H9 (cell line): ENCODE measurements around the gene STARD3. TPM values are rescaled to one million over a fixed set of nuclear protein-coding genes. Genes with fewer than 3 reads are reported as not detected.

Experiments
- DNase-seq: peaks from one replicate; pipeline ENCODE4 v3.0.0-alpha.2; 2017
- H2AFZ ChIP-seq: one replicate; pipeline ENCODE4 v1.6.1; 2013; ENCODE audit warnings: mild to moderate bottlenecking, low read length, control low read depth, moderate library complexity
- H2AK5ac ChIP-seq: 2 replicates; pipeline ENCODE4 v1.6.1; 2013; ENCODE audit warnings: low read length, control low read depth, mixed read lengths; ENCODE audit not compliant: insufficient read length
- H2BK120ac ChIP-seq: one replicate; pipeline ENCODE4 v1.6.1; 2013; ENCODE audit warnings: low read depth, mild to moderate bottlenecking, low read length, control low read depth, inconsistent platforms; ENCODE audit not compliant: poor library complexity, severe bottlenecking
- H2BK12ac ChIP-seq: 2 replicates; pipeline ENCODE4 v1.6.1; 2013; ENCODE audit warnings: low read length, control low read depth, mixed read lengths, low read depth; ENCODE audit not compliant: insufficient read length
- H2BK15ac ChIP-seq: 2 replicates; pipeline ENCODE4 v1.6.1; 2013; ENCODE audit warnings: low read depth, low read length, control low read depth
- H2BK20ac ChIP-seq: one replicate; pipeline ENCODE4 v1.6.1; 2013; ENCODE audit warnings: low read depth, mild to moderate bottlenecking, low read length, control low read depth, inconsistent platforms; ENCODE audit not compliant: poor library complexity, severe bottlenecking
- H2BK5ac ChIP-seq: 2 replicates; pipeline ENCODE4 v1.6.1; 2013; ENCODE audit warnings: low read length, control low read depth, mixed read lengths; ENCODE audit not compliant: insufficient read length
- H3K14ac ChIP-seq: 2 replicates; pipeline ENCODE4 v1.6.1; 2013; ENCODE audit warnings: low read length, control low read depth; ENCODE audit not compliant: insufficient read depth
- H3K18ac ChIP-seq: 2 replicates; pipeline ENCODE4 v1.6.1; 2013; ENCODE audit warnings: low read depth, mild to moderate bottlenecking, mixed read lengths, low read length, control low read depth; ENCODE audit not compliant: insufficient read length
- H3K23ac ChIP-seq: 2 replicates; pipeline ENCODE4 v1.6.1; 2013; ENCODE audit warnings: low read length, control low read depth, mixed read lengths, low read depth; ENCODE audit not compliant: insufficient read length
- H3K23me2 ChIP-seq: 2 replicates; pipeline ENCODE4 v1.6.1; 2013; ENCODE audit warnings: low read depth, mild to moderate bottlenecking, mixed read lengths, low read length, control low read depth; ENCODE audit not compliant: insufficient read length, poor library complexity, severe bottlenecking
- H3K27ac ChIP-seq: 2 replicates; pipeline ENCODE4 v1.5.1; 2013; ENCODE audit warnings: low read length, control low read depth, mixed read lengths, low read depth; ENCODE audit not compliant: insufficient read length
- H3K27me3 ChIP-seq: 2 replicates; pipeline ENCODE4 v1.6.1; 2013; ENCODE audit warnings: low read length, control low read depth, inconsistent platforms; ENCODE audit not compliant: insufficient read depth
- H3K4ac ChIP-seq: 2 replicates; pipeline ENCODE4 v1.6.1; 2013; ENCODE audit warnings: low read depth, mild to moderate bottlenecking, control low read depth, inconsistent platforms, low read length, moderate library complexity
- H3K4me1 ChIP-seq: 2 replicates; pipeline ENCODE4 v1.6.1; 2013; ENCODE audit warnings: low read length, control low read depth, inconsistent platforms; ENCODE audit not compliant: insufficient read depth
- H3K4me2 ChIP-seq: 2 replicates; pipeline ENCODE4 v1.6.1; 2013; ENCODE audit warnings: low read length, control low read depth, mixed read lengths; ENCODE audit not compliant: insufficient read length, insufficient read depth
- H3K56ac ChIP-seq: 2 replicates; pipeline ENCODE4 v1.6.1; 2013; ENCODE audit warnings: low read depth, mild to moderate bottlenecking, mixed read lengths, low read length, control low read depth; ENCODE audit not compliant: insufficient read length
- H3K79me1 ChIP-seq: 2 replicates; pipeline ENCODE4 v1.6.1; 2013; ENCODE audit warnings: low read depth, mild to moderate bottlenecking, moderate library complexity, low read length, control low read depth, inconsistent platforms; ENCODE audit not compliant: insufficient read depth, poor library complexity, severe bottlenecking
- H3K79me2 ChIP-seq: 2 replicates; pipeline ENCODE4 v1.6.1; 2013; ENCODE audit warnings: low read length, control low read depth, inconsistent platforms; ENCODE audit not compliant: insufficient read depth
- H3K9ac ChIP-seq: 2 replicates; pipeline ENCODE4 v1.6.1; 2013; ENCODE audit warnings: low read length, control low read depth, mixed read lengths; ENCODE audit not compliant: insufficient read length; ENCODE audit errors: extremely low read depth
- H3K9me3 ChIP-seq: one replicate; pipeline ENCODE4 v1.6.1; 2013; ENCODE audit warnings: low read depth, low read length, inconsistent platforms; ENCODE audit not compliant: control insufficient read depth
- H3T11ph ChIP-seq: one replicate; pipeline ENCODE4 v1.6.1; 2013; ENCODE audit warnings: mild to moderate bottlenecking, low read length, control low read depth, inconsistent platforms
- H4K20me1 ChIP-seq: one replicate; pipeline ENCODE4 v1.6.1; 2013; ENCODE audit not compliant: control insufficient read depth, insufficient read length, insufficient read depth
- H4K5ac ChIP-seq: 2 replicates; pipeline ENCODE4 v1.6.1; 2013; ENCODE audit warnings: low read depth, mild to moderate bottlenecking, mixed read lengths, low read length, control low read depth; ENCODE audit not compliant: insufficient read length
- H4K8ac ChIP-seq: replicated peaks from 2 replicates; pipeline ENCODE4 v1.6.1; 2013; ENCODE audit warnings: low read length, control low read depth, mixed read lengths, low read depth; ENCODE audit not compliant: insufficient read length
- H4K91ac ChIP-seq: 2 replicates; pipeline ENCODE4 v1.6.1; 2013; ENCODE audit warnings: low read depth, mild to moderate bottlenecking, moderate library complexity, mixed read lengths, low read length, control low read depth; ENCODE audit not compliant: insufficient read length
- H3K27ac Mint-ChIP-seq, 3 experiments: 2 replicates in 2 of 3; 3 replicates in 1 of 3; pipeline ENCODE4 v1.8.0; 2020 to 2021; ENCODE audit warnings: mixed read lengths in 3 of 3, mild to moderate bottlenecking in 1 of 3, moderate library complexity in 1 of 3
- H3K27me3 Mint-ChIP-seq: 2 replicates; pipeline ENCODE4 v1.8.0; 2021; ENCODE audit warnings: low read depth, mild to moderate bottlenecking, moderate library complexity, mixed read lengths
- H3K36me3 Mint-ChIP-seq, 3 experiments: 2 replicates in 2 of 3; 3 replicates in 1 of 3; pipeline ENCODE4 v1.8.0; 2020 to 2021; ENCODE audit warnings: low read depth in 3 of 3, mixed read lengths in 3 of 3; ENCODE audit not compliant: insufficient read depth in 1 of 3
- H3K4me1 Mint-ChIP-seq, 2 experiments: 2 replicates each; pipeline ENCODE4 v1.8.0; 2020; ENCODE audit warnings: mixed read lengths in 2 of 2
- H3K4me3 Mint-ChIP-seq, 2 experiments: 2 replicates in 1 of 2; 3 replicates in 1 of 2; pipeline ENCODE4 v1.8.0; 2020 to 2021; ENCODE audit warnings: mild to moderate bottlenecking in 2 of 2, mixed read lengths in 2 of 2, moderate library complexity in 1 of 2
- H3K9me3 Mint-ChIP-seq, 2 experiments: 2 replicates in 1 of 2; 3 replicates in 1 of 2; pipeline ENCODE4 v1.8.0; 2020; ENCODE audit warnings: mild to moderate bottlenecking in 2 of 2, mixed read lengths in 2 of 2, moderate library complexity in 1 of 2
- WGBS: extraction: QIAGEN DNeasy Blood & Tissue Kit; methylation state at CpG from one replicate; pipeline ENCODE4 v1.1.7; 2013; ENCODE audit warnings: missing lambda C conversion rate, low lambda C conversion rate, mixed read lengths; ENCODE audit not compliant: insufficient read length; ENCODE audit errors: extremely low coverage; 5-methylcytosine and 5-hydroxymethylcytosine counted together
- total RNA-seq: library from RNA; stranded (reverse); gene quantifications from 2 replicates; pipeline ENCODE4 v1.2.1, GENCODE V29; 2021
- TF ChIP-seq, protein P1 (sequence below): fragments of 200-600 bp; sonication (generic); conservative IDR thresholded peaks from 3 replicates; pipeline ENCODE4 v1.8.0; 2021; ENCODE audit warnings: antibody characterized with exemption, mild to moderate bottlenecking

STARD3 gene
- total RNA-seq, 1 experiment from 2014 or later: 51.3 TPM

DNA sequence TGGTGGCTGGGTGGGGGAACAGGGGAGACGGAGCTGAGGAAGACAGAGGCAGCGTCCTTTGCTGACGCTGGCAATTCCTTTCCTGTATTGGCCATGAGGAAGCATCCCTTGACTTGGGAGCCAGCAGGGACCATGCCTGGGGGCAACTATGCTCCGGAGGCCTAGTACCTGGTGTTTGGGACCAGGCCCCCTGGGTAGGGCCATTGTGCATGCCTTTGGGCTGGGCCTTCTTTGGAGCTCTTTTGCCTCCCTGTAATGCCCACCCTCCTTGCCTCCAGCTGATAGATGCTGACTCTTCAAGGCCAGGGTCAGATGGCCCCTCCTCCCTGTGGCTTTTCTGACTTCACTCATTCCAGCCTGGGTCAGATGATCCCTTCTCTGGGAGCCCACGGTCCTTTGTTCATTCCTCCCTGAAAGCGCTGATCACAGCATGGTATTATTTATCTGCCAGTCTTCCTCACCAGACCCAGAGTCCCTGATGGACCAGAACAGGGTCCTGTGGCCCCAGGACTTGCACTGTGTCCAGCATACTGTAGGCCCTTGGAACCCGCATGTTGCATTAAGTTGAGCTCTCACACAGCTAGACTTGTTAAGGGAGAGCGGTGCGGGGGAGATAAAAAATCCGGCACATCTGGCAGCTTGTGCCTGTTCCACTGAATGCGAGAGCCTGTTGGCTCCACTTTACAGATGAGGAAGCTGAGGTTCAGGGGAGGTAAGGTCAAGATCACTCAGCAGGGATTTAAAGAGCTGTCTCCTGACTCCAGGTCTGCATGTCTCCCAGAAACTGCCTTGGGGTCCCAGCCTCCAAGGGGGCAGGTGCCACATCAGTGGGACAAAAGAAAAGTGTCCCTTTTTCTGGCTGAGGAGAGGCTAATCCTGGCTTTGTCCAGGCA, 2.9 kb downstream of the STARD3 start:
- H4K5ac ChIP-seq: no peak overlapping the region
- H3K4ac ChIP-seq: no peak overlapping the region
- H3K56ac ChIP-seq: no peak overlapping the region
- no peak overlapping the region for H3T11ph ChIP-seq
- peaks cover 9% of the 10 kb centered on the region for H3K23me2 ChIP-seq
- no peak overlapping the region for H2AK5ac ChIP-seq
- H3K4me1 ChIP-seq: peaks cover 9% of the 10 kb centered on the region; the same call in 1 of the 2 replicates
- no peak for DNase-seq
- no peak overlapping the region for H2AFZ ChIP-seq
- H3K9me3 ChIP-seq: no peaks in the 10 kb centered on the region
- no peak overlapping the region for H2BK12ac ChIP-seq
- no peak overlapping the region for H2BK120ac ChIP-seq
- H2BK20ac ChIP-seq: no peak overlapping the region
- no peak overlapping the region for H3K9ac ChIP-seq
- no peaks in the 10 kb centered on the region; the same call in 1 of the 2 replicates for H3K79me2 ChIP-seq
- H3K4me3 Mint-ChIP-seq: peak overlapping the region in 1 of 2 experiments; percentile 61; a peak in 3 of 5 replicates
- TF ChIP-seq, protein P1, sequence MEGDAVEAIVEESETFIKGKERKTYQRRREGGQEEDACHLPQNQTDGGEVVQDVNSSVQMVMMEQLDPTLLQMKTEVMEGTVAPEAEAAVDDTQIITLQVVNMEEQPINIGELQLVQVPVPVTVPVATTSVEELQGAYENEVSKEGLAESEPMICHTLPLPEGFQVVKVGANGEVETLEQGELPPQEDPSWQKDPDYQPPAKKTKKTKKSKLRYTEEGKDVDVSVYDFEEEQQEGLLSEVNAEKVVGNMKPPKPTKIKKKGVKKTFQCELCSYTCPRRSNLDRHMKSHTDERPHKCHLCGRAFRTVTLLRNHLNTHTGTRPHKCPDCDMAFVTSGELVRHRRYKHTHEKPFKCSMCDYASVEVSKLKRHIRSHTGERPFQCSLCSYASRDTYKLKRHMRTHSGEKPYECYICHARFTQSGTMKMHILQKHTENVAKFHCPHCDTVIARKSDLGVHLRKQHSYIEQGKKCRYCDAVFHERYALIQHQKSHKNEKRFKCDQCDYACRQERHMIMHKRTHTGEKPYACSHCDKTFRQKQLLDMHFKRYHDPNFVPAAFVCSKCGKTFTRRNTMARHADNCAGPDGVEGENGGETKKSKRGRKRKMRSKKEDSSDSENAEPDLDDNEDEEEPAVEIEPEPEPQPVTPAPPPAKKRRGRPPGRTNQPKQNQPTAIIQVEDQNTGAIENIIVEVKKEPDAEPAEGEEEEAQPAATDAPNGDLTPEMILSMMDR: no peak
- H3K9me3 Mint-ChIP-seq: no peaks in the 10 kb centered on the region
- no peaks in the 10 kb centered on the region for H3K79me1 ChIP-seq
- peak overlapping the region; percentile 58 to 75 (median 72); a peak in 6 of 7 replicates for H3K27ac Mint-ChIP-seq
- no peaks in the 10 kb centered on the region for H3K27me3 ChIP-seq
- H3K14ac ChIP-seq: no peak overlapping the region
- no CpG with 5 or more reads among the region's 11 CpGs for WGBS
- no peak overlapping the region for H2BK5ac ChIP-seq
- peaks cover 0 to 3% (median 0%) of the 10 kb centered on the region in 3 experiments; a peak in 3 of 7 replicates for H3K36me3 Mint-ChIP-seq
- no peak overlapping the region for H3K4me2 ChIP-seq
- no peaks in the 10 kb centered on the region for H4K20me1 ChIP-seq
- H3K18ac ChIP-seq: no peak overlapping the region
- no peak overlapping the region for H2BK15ac ChIP-seq
- no peak overlapping the region for H3K23ac ChIP-seq
- no peak overlapping the region for H4K8ac ChIP-seq
- H3K27ac ChIP-seq: no peak overlapping the region
- peaks cover 64 to 66% of the 10 kb centered on the region in 2 experiments for H3K4me1 Mint-ChIP-seq
- no peaks in the 10 kb centered on the region for H3K27me3 Mint-ChIP-seq
- H4K91ac ChIP-seq: no peak overlapping the region
